NOMO-1 treated with dmso at 0.1 percent for 144 hours (cell line): ENCODE results near the gene PICK1.
A peak's percentile ranks its signal among the peaks of the same experiment; 100 is the strongest.
"Not testable (repeated sequence)": the region's sequence is repeated elsewhere in the genome, so short reads cannot be mapped to it uniquely, and the experiment has no call there.

Experiments used
- DNase-seq: peaks from one replicate; lab custom pipeline; 2025; ENCODE audit not compliant: unreplicated experiment; lab: John Stamatoyannopoulos, UW

The PICK1 gene

GRCh38 chr22:38110863-38111852, 54.0 kb downstream of the PICK1 start:
- DNase-seq, result no peak

GRCh38 chr22:38111925-38112355, 54.7 kb downstream of the PICK1 start:
- no peak for DNase-seq

- no peak for DNase-seq
These were observed 55.2 kb downstream of the PICK1 start for GRCh38 chr22:38112381-38112780.

GRCh38 chr22:38114484-38115398, 57.5 kb downstream of the PICK1 start:
- peak; percentile 60 for DNase-seq

GRCh38 chr22:38115423-38116205, 58.4 kb downstream of the PICK1 start:
- DNase-seq, result no peak

- DNase-seq, result not testable (repeated sequence)
These were observed 60.4 kb downstream of the PICK1 start for GRCh38 chr22:38117556-38117955.

- no peak for DNase-seq
These were observed 61.0 kb downstream of the PICK1 start for GRCh38 chr22:38118182-38118581.

GRCh38 chr22:38118747-38119146, 61.5 kb downstream of the PICK1 start:
- DNase-seq, result not testable (repeated sequence)

- no peak for DNase-seq
These were observed 63.3 kb downstream of the PICK1 start for GRCh38 chr22:38120359-38121110.

- no peak for DNase-seq
These were observed 65.4 kb downstream of the PICK1 start for GRCh38 chr22:38122616-38123015.

- no peak for DNase-seq
These were observed 67.2 kb downstream of the PICK1 start for GRCh38 chr22:38124236-38124974.

GRCh38 chr22:38125038-38125610, 67.9 kb downstream of the PICK1 start:
- DNase-seq, result no peak
